ENCODE data around the gene NME2.

Gene NME2

DNA sequence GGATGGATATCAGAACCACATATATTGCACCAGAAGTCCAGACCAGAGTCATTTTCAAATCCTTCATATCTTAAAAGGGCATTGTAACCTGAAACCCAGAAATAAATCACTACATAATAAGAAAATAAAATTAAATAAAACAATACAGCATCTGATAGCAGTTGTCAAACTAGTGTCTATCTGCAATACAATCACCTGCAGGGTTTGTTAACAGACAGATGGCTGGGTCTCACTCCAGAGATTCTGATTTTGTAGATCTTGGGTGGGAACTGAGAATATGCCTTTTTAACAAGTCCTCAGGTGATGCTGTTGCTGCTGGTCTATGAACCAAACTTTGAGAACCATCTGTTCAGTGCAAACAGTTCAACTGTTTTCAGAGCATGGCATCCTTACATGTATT lies 37.6 kb downstream of the NME2 start:
- no peak for DNase-seq (ENCODE audit: low spot score)

DNA sequence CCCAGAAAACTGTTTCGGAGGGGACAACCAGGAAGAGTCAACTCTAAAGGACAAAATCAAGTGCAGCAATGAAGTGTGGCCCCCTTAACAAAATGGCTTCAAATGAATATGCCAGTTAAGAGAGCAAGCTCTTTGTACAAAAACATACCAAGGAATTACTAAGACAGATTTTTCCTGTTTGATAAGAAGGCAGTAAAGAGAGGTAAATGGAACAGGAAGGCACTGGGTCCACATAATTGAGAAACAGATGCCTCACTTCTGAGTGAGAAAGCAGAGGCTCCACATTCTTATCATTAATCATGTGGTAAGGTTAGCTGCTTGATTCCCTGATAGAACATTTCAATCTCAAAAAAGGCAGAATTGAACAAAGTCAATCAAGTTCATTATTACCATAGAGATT lies 48.7 kb downstream of the NME2 start:
- DNase-seq (ENCODE audit: low spot score): no peak

DNA sequence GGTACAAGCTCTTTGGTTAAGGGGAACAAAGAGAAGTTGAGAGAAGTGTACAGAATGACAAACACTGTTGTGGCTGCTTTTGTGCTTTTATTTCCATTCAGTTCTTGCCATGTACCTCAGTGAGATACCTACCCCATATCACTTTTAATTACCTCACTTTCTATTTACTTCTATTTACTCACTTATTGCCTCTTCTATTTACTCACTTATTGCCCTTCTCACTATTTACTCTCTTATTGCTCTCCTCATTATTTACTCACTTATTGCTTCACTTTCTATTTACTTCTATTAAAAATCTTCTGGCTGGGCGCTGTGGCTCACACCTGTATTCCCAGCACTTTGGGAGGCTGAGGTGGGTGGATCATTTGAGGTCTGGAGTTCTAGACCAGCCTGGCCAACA lies 51.7 kb downstream of the NME2 start:
- no peak for DNase-seq (ENCODE audit: low spot score)

DNA sequence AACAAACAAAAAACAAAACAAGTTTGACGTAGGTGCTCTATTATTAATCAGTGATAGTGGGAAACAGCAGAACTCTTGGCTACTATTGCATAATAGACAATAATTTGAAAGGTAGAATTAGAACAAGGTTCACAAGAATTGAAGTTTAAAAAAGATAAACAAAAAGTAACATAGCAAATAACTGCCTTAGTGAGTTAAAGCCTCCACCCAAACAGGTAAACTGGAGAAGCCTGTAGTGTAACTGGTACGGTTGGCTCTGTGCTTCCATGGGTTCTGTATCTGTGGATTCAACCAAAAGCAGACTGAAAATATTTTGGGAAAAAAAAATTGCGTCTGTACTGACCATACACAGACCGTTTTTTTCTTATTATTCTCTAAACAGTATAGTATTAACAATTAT lies 55.1 kb downstream of the NME2 start:
- no peak for DNase-seq (ENCODE audit: low spot score)

Measured in left forelimb (tissue), 1 donor.